Natural killer cell treated with Interleukin-12 subunit alpha and Interleukin-12 subunit beta and Interleukin-15 and Interleukin-18, amount 100 ng/mL, for 72 hours (primary cell): ENCODE results near the gene ACTR1A. TPM values are rescaled to one million over a fixed set of nuclear protein-coding genes. Genes with fewer than 3 reads are reported as not detected.

Experiments used
- ATAC-seq, 2 donors: fragments of 150-1000 bp; cut with Tn5 transposase in 1 of 2; sonication (Bioruptor Pico), chemical (Tn5 transposase) in 1 of 2; 2 replicates each; pipeline ENCODE4 v1.10.0; 2021
- DNase-seq: peaks from one replicate; pipeline ENCODE4 v3.0.0; 2022; ENCODE audit warnings: low spot score
- H3K27ac Mint-ChIP-seq, 2 donors: 1 replicate in 1 of 2; 2 replicates in 1 of 2; pipeline ENCODE4 v1.8.0; 2022; ENCODE audit warnings: mixed read lengths in 2 of 2, mild to moderate bottlenecking in 1 of 2, moderate library complexity in 1 of 2
- H3K27me3 Mint-ChIP-seq, 2 donors: 1 replicate in 1 of 2; 2 replicates in 1 of 2; pipeline ENCODE4 v1.8.0; 2022; ENCODE audit warnings: mixed read lengths in 2 of 2
- H3K36me3 Mint-ChIP-seq: one replicate; pipeline ENCODE4 v1.8.0; 2022; ENCODE audit warnings: mixed read lengths
- H3K4me1 Mint-ChIP-seq, 2 donors: 1 replicate in 1 of 2; 2 replicates in 1 of 2; pipeline ENCODE4 v1.8.0; 2022; ENCODE audit warnings: low read depth in 2 of 2, mixed read lengths in 2 of 2, mild to moderate bottlenecking in 1 of 2
- H3K4me3 Mint-ChIP-seq: one replicate; pipeline ENCODE4 v1.8.0; 2022; ENCODE audit warnings: mixed read lengths
- H3K9me3 Mint-ChIP-seq: 2 replicates; pipeline ENCODE4 v1.8.0; 2022; ENCODE audit warnings: mixed read lengths
- total RNA-seq, 2 donors: library from RNA; stranded (reverse); gene quantifications; one replicate each; pipeline ENCODE4 v1.2.3, GENCODE V29; 2022

The ACTR1A gene
- total RNA-seq, 2 donors from 2014 or later, result 84.5 to 108 TPM

GRCh38 chr10:102431452-102432124, 70.9 kb downstream of the ACTR1A start:
- Mint-ChIP-seq H3K36me3 (no peaks in the 10 kb centered on the region), H3K4me3 (peak overlapping the region; percentile 96), H3K4me1 (peaks cover 41 to 58% of the 10 kb centered on the region in 2 donors), H3K27ac (peak overlapping the region; percentile 90 to 92), H3K27me3 (no peaks in the 10 kb centered on the region), H3K9me3 (no peaks in the 10 kb centered on the region)
- DNase-seq, result no peak
- no peak for ATAC-seq

DNA sequence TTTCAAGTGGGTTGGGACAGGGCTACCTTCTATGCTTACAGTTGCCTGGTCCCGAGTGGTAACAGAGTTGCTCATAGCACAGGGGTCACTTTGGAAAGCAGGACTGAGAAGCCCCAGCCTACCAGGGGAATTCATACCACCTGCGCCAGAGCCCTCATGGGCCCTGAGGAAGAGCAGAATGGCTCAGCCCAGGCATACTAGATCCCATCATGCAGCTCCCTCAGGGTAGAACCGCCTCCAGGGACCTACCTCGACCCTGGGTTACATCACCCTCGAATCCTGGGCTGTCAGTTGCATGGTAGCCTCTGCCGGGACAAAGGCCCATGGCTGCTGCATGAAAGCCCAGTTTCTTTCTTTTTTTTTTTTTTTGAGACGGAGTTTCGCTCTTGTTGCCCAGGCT, 73.0 kb downstream of the ACTR1A start:
- Mint-ChIP-seq H3K27ac (no peak overlapping the region), H3K9me3 (no peaks in the 10 kb centered on the region), H3K27me3 (no peaks in the 10 kb centered on the region), H3K4me3 (no peak overlapping the region), H3K36me3 (no peaks in the 10 kb centered on the region), H3K4me1 (peaks cover 33 to 47% of the 10 kb centered on the region in 2 donors)
- ATAC-seq, result no peak
- DNase-seq, result no peak

Other genes starting within 250 kb of the ACTR1A start
- 100 to 1,000 TPM; 370 to 522 TPM for gene NFKB2, start 107.0 kb downstream of the ACTR1A start, total RNA-seq
- 1 to 10 TPM; 2.3 to 7.6 TPM for gene PSD, start 83.9 kb downstream of the ACTR1A start, total RNA-seq
- gene FBXL15, start 81.9 kb downstream of the ACTR1A start, total RNA-seq, result 10 to 100 TPM; 22.0 to 23.7 TPM
- 10 to 100 TPM; 39.8 to 58.5 TPM for gene CUEDC2, start 70.1 kb downstream of the ACTR1A start, total RNA-seq
- under 1 TPM in 1 of 2 donors, not detected in 1; 0.98 TPM for gene C10orf95, start 51.2 kb downstream of the ACTR1A start, total RNA-seq
- gene SUFU, start 1.3 kb upstream of the ACTR1A start, total RNA-seq, result 10 to 100 TPM in 1 of 2 donors, 1 to 10 TPM in 1; 6.8 to 10.9 TPM
- gene TRIM8, start 141.8 kb upstream of the ACTR1A start, total RNA-seq, result 10 to 100 TPM; 50.2 to 78.5 TPM
- 1 to 10 TPM; 3.0 to 4.5 TPM for gene ARL3, start 211.7 kb upstream of the ACTR1A start, total RNA-seq
- 10 to 100 TPM; 13.2 to 39.6 TPM for gene SFXN2, start 211.9 kb upstream of the ACTR1A start, total RNA-seq
- 10 to 100 TPM; 21.0 to 33.1 TPM for gene WBP1L, start 241.2 kb upstream of the ACTR1A start, total RNA-seq